Kidney epithelial cell (primary cell): Measurements from ENCODE around the gene HOXB4. TPM values are rescaled to one million over a fixed set of nuclear protein-coding genes. Genes with fewer than 3 reads are reported as not detected.

ENCODE experiments used
- DNase-seq: peaks from one replicate; pipeline ENCODE4 v3.0.0-alpha.2; 2010; ENCODE audit warnings: low read depth
- H3K27me3 ChIP-seq: 2 replicates; pipeline ENCODE4 v1.6.0; 2011; ENCODE audit warnings: low read length; ENCODE audit not compliant: control insufficient read depth, insufficient read depth
- H3K36me3 ChIP-seq: 2 replicates; pipeline ENCODE4 v1.5.1; 2011; ENCODE audit warnings: low read length; ENCODE audit not compliant: control insufficient read depth, insufficient read depth
- H3K4me3 ChIP-seq: 2 replicates; pipeline ENCODE4 v1.5.1; 2011; ENCODE audit warnings: low read depth, mild to moderate bottlenecking, control low read depth, low read length
- total RNA-seq: library from RNA; depleted of rRNA; stranded (reverse); fragments of >200 nt; gene quantifications from 2 replicates; pipeline ENCODE4 v1.2.3, GENCODE V29; 2015
- TF ChIP-seq, protein P1 (sequence below): IDR thresholded peaks from 2 replicates; pipeline ENCODE4 v1.5.1; 2011; ENCODE audit warnings: mild to moderate bottlenecking, moderate library complexity, low read length, control low read depth, inconsistent platforms; ENCODE audit not compliant: insufficient read depth, poor library complexity, severe bottlenecking

Gene HOXB4
- total RNA-seq, 1 donor from 2014 or later = 3.6 TPM

- peaks cover 3% of the 10 kb centered on the region for H3K36me3 ChIP-seq
- TF ChIP-seq, protein P1, sequence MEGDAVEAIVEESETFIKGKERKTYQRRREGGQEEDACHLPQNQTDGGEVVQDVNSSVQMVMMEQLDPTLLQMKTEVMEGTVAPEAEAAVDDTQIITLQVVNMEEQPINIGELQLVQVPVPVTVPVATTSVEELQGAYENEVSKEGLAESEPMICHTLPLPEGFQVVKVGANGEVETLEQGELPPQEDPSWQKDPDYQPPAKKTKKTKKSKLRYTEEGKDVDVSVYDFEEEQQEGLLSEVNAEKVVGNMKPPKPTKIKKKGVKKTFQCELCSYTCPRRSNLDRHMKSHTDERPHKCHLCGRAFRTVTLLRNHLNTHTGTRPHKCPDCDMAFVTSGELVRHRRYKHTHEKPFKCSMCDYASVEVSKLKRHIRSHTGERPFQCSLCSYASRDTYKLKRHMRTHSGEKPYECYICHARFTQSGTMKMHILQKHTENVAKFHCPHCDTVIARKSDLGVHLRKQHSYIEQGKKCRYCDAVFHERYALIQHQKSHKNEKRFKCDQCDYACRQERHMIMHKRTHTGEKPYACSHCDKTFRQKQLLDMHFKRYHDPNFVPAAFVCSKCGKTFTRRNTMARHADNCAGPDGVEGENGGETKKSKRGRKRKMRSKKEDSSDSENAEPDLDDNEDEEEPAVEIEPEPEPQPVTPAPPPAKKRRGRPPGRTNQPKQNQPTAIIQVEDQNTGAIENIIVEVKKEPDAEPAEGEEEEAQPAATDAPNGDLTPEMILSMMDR = no peak
- peak overlapping the region; percentile 40 for H3K4me3 ChIP-seq
- DNase-seq = no peak
- H3K27me3 ChIP-seq = no peaks in the 10 kb centered on the region
These were observed 13.7 kb downstream of the HOXB4 start for GRCh38 chr17:48564188-48565021.

- no peak for DNase-seq
- H3K27me3 ChIP-seq = no peaks in the 10 kb centered on the region
- peaks cover 3% of the 10 kb centered on the region for H3K36me3 ChIP-seq
- TF ChIP-seq, protein P1 = no peak
- H3K4me3 ChIP-seq = peak overlapping the region; percentile 40
These were observed 14.3 kb downstream of the HOXB4 start for GRCh38 chr17:48563867-48564187.

DNA sequence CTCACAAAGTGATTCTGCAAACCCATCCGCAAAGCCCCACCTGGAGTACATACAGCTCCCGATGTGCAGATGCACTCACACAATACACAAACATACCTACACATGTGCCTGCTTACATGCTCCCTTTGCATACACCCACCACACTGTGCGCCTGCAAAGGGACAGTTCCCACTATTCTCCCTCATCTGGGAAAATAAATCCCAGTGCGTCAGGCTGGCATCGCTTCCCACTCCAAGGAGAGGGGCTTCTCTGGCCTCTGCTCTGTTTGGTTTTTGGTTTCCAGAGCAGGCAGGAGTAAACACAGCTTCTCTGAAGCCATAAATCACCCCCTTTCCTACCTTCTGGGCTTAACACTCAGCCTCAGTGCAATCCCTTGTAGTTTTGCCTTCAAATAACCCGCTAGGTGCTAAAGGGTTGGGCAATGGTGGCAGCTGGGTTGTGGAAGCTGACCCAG is 14.7 kb downstream of the HOXB4 start:
- DNase-seq = no peak
- Histone ChIP-seq H3K4me3 (peak overlapping the region; percentile 40), H3K27me3 (no peaks in the 10 kb centered on the region), H3K36me3 (peaks cover 3% of the 10 kb centered on the region)
- TF ChIP-seq, protein P1 = no peak

DNA sequence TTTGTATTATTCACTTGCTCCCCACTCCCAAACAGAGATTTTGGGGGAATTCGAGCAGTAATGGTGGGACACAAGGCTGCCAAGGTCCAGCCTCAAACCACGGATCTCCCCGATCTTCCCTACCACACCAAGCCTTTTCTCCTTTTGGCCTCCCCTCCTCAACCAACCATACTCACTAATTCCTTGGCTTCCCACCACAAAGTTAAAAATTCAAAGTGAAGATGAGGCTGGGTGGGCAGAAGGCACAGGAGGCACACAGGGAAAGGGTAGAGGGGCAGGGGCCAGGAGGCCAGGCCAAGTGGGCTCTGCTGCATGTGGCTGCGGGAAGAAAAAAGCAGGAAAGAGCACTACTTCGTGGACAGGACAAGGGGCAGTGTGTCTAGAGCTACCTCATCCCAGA is 15.2 kb downstream of the HOXB4 start:
- Histone ChIP-seq H3K4me3 (peak overlapping the region; percentile 40), H3K27me3 (no peaks in the 10 kb centered on the region), H3K36me3 (peaks cover 3% of the 10 kb centered on the region)
- no peak for DNase-seq
- TF ChIP-seq, protein P1 = no peak

GRCh38 chr17:48561884-48562810 is 16.0 kb downstream of the HOXB4 start:
- no peak for DNase-seq
- TF ChIP-seq, protein P1 = peak; percentile 49
- H3K4me3 ChIP-seq = peak overlapping the region; percentile 40
- no peaks in the 10 kb centered on the region for H3K27me3 ChIP-seq
- H3K36me3 ChIP-seq = peaks cover 3% of the 10 kb centered on the region
